Activated T-cell treated with anti-CD3 and anti-CD28 coated beads, Interleukin-2, amount 50 U/mL, for 24 hours (primary cell): Measurements from ENCODE around the gene IPCEF1.

Experiments used
- DNase-seq: peaks from one replicate; pipeline ENCODE4 v3.0.0-alpha.2; 2020
- H3K27ac Mint-ChIP-seq: 2 replicates; pipeline ENCODE4 v1.8.0; 2020; ENCODE audit warnings: mild to moderate bottlenecking, mixed read lengths
- H3K27me3 Mint-ChIP-seq: 2 replicates; pipeline ENCODE4 v1.8.0; 2020; ENCODE audit warnings: mixed read lengths
- H3K36me3 Mint-ChIP-seq: 2 replicates; pipeline ENCODE4 v1.8.0; 2020; ENCODE audit warnings: low read depth, mixed read lengths
- H3K4me1 Mint-ChIP-seq: 2 replicates; pipeline ENCODE4 v1.8.0; 2020; ENCODE audit warnings: low read depth, mixed read lengths
- H3K4me3 Mint-ChIP-seq: 2 replicates; pipeline ENCODE4 v1.8.0; 2020; ENCODE audit warnings: mild to moderate bottlenecking, moderate library complexity, mixed read lengths
- H3K9me3 Mint-ChIP-seq: 2 replicates; pipeline ENCODE4 v1.8.0; 2020; ENCODE audit warnings: mixed read lengths

Gene IPCEF1

GRCh38 chr6:154113392-154113791, 243.2 kb downstream of the IPCEF1 start:
- Mint-ChIP-seq H3K36me3 (no peaks in the 10 kb centered on the region), H3K4me1 (no peaks in the 10 kb centered on the region), H3K4me3 (no peak overlapping the region), H3K27ac (no peak overlapping the region), H3K9me3 (no peaks in the 10 kb centered on the region), H3K27me3 (peaks cover 14% of the 10 kb centered on the region)
- DNase-seq, result no peak

GRCh38 chr6:154112181-154112809, 244.3 kb downstream of the IPCEF1 start:
- Mint-ChIP-seq H3K4me1 (no peaks in the 10 kb centered on the region), H3K27me3 (peaks cover 20% of the 10 kb centered on the region), H3K9me3 (no peaks in the 10 kb centered on the region), H3K36me3 (no peaks in the 10 kb centered on the region), H3K27ac (no peak overlapping the region), H3K4me3 (no peak overlapping the region)
- no peak for DNase-seq

GRCh38 chr6:154111025-154111424, 245.6 kb downstream of the IPCEF1 start:
- Mint-ChIP-seq H3K9me3 (peaks cover 1% of the 10 kb centered on the region), H3K27ac (no peak overlapping the region), H3K27me3 (peaks cover 23% of the 10 kb centered on the region), H3K4me3 (no peak overlapping the region), H3K4me1 (no peaks in the 10 kb centered on the region), H3K36me3 (no peaks in the 10 kb centered on the region)
- DNase-seq, result no peak

GRCh38 chr6:154106251-154106650, 250.4 kb downstream of the IPCEF1 start:
- no peak overlapping the region for H3K4me3 Mint-ChIP-seq
- peaks cover 28% of the 10 kb centered on the region for H3K27me3 Mint-ChIP-seq
- no peak overlapping the region for H3K27ac Mint-ChIP-seq
- H3K36me3 Mint-ChIP-seq, result no peaks in the 10 kb centered on the region
- peaks cover 3% of the 10 kb centered on the region for H3K9me3 Mint-ChIP-seq
- DNase-seq, result no peak
- no peaks in the 10 kb centered on the region for H3K4me1 Mint-ChIP-seq
